H1 (cell line): ENCODE results near the gene SLC17A8. TPM values are rescaled to one million over a fixed set of nuclear protein-coding genes. Genes with fewer than 3 reads are reported as not detected.

Source experiments
- CTCF ChIA-PET: fragments of 300-600 bp; sonication (Branson Sonifier 250); formaldehyde crosslinking; loops from one replicate; lab custom pipeline; 2021; ENCODE audit not compliant: partially characterized antibody; lab: Charles Lee
- POLR2A ChIA-PET: fragments of 300-600 bp; sonication (Branson Sonifier 250); formaldehyde crosslinking; loops from one replicate; lab custom pipeline; 2021; ENCODE audit warnings: inconsistent platforms; ENCODE audit not compliant: partially characterized antibody; lab: Charles Lee
- DNase-seq, 2 experiments: peaks; one replicate each; pipeline versions ENCODE4 v3.0.0 to v3.0.0-alpha.2; 2010 to 2022; ENCODE audit warnings: low spot score in 2 of 2, low read depth in 1 of 2, mixed read lengths in 1 of 2
- FAIRE-seq: peaks from 2 replicates; lab custom pipeline; 2011; peaks lifted over from hg19 to GRCh38; lab: Jason Lieb, UNC
- H2AFZ ChIP-seq: 2 replicates; pipeline ENCODE4 v1.8.1; 2012; ENCODE audit warnings: low read length, inconsistent platforms
- H2AK5ac ChIP-seq: 2 replicates; pipeline ENCODE4 v1.6.1; 2013; ENCODE audit warnings: low read depth, low read length
- H2BK120ac ChIP-seq: replicated peaks from 2 replicates; pipeline ENCODE3; 2013; ENCODE audit warnings: low read depth, low read length, inconsistent platforms
- H2BK12ac ChIP-seq: 2 replicates; pipeline ENCODE4 v1.6.1; 2013; ENCODE audit warnings: low read depth, low read length
- H2BK15ac ChIP-seq: 2 replicates; pipeline ENCODE4 v1.6.1; 2013; ENCODE audit warnings: low read length
- H2BK20ac ChIP-seq: 2 replicates; pipeline ENCODE4 v1.6.1; 2013; ENCODE audit warnings: low read length
- H2BK5ac ChIP-seq: 2 replicates; pipeline ENCODE4 v1.6.1; 2013; ENCODE audit warnings: low read depth, low read length
- H3K14ac ChIP-seq: 2 replicates; pipeline ENCODE4 v1.6.1; 2013; ENCODE audit warnings: inconsistent platforms; ENCODE audit not compliant: insufficient read length
- H3K18ac ChIP-seq: 2 replicates; pipeline ENCODE4 v1.6.1; 2013; ENCODE audit warnings: low read length; ENCODE audit errors: extremely low read depth
- H3K23ac ChIP-seq: 2 replicates; pipeline ENCODE4 v1.6.1; 2013; ENCODE audit warnings: inconsistent platforms; ENCODE audit not compliant: insufficient read length
- H3K23me2 ChIP-seq: 2 replicates; pipeline ENCODE4 v1.6.1; 2013; ENCODE audit warnings: low read depth, low read length
- H3K27ac ChIP-seq: 2 replicates; pipeline ENCODE4 v1.6.1; 2011; ENCODE audit warnings: low read depth, low read length, inconsistent platforms
- H3K27me3 ChIP-seq, 4 experiments: replicated peaks in 1 of 4; 1 replicate in 1 of 4; 2 replicates in 3 of 4; pipeline versions ENCODE4 v1.6.1 to v1.8.1; 2011 to 2013; ENCODE audit warnings: low read length in 3 of 4, mild to moderate bottlenecking in 3 of 4, inconsistent platforms in 2 of 4, mixed read lengths in 2 of 4, moderate library complexity in 1 of 4; ENCODE audit not compliant: control insufficient read depth in 3 of 4, insufficient read depth in 3 of 4; ENCODE audit errors: extremely low read depth in 1 of 4
- H3K36me3 ChIP-seq, 4 experiments: 2 replicates each; pipeline versions ENCODE4 v1.6.1 to v1.8.1; 2011 to 2013; ENCODE audit warnings: mild to moderate bottlenecking in 4 of 4, low read length in 3 of 4, moderate library complexity in 2 of 4, control low read depth in 1 of 4, inconsistent platforms in 1 of 4; ENCODE audit not compliant: insufficient read depth in 4 of 4, control insufficient read depth in 2 of 4
- H3K4ac ChIP-seq: replicated peaks from 2 replicates; pipeline ENCODE3; 2013; ENCODE audit warnings: low read length, low read depth, mixed read lengths, inconsistent platforms; ENCODE audit not compliant: insufficient read length
- H3K4me1 ChIP-seq, 4 experiments: replicated peaks in 1 of 4; 1 replicate in 1 of 4; 2 replicates in 3 of 4; pipeline versions ENCODE4 v1.6.1 to v1.8.1; 2011 to 2013; ENCODE audit warnings: low read length in 3 of 4, inconsistent platforms in 2 of 4, mixed read lengths in 1 of 4; ENCODE audit not compliant: insufficient read depth in 4 of 4, control insufficient read depth in 3 of 4
- H3K4me2 ChIP-seq, 2 experiments: 2 replicates each; pipeline versions ENCODE4 v1.6.1 to v1.8.1; 2011 to 2013; ENCODE audit warnings: low read depth in 2 of 2, low read length in 2 of 2, control low read depth in 1 of 2, inconsistent platforms in 1 of 2, mild to moderate bottlenecking in 1 of 2; ENCODE audit not compliant: insufficient read depth in 1 of 2
- H3K4me3 ChIP-seq, 4 experiments: fragments of 200-600, 300-600 bp in 1 of 4; sonication (generic), shearing (Covaris generic), sonication (Bioruptor Twin) in 1 of 4; 2 replicates each; pipeline versions ENCODE4 v1.5.1 to v1.8.1; 2011 to 2016; ENCODE audit warnings: low read length in 4 of 4, low read depth in 3 of 4, control low read depth in 2 of 4, inconsistent platforms in 2 of 4, mild to moderate bottlenecking in 2 of 4, mixed read lengths in 1 of 4, moderate library complexity in 1 of 4; ENCODE audit not compliant: insufficient read depth in 2 of 4; ENCODE audit errors: extremely low read depth in 1 of 4
- H3K56ac ChIP-seq: replicated peaks from 2 replicates; pipeline ENCODE3; 2013; ENCODE audit warnings: low read depth, mild to moderate bottlenecking, mixed read lengths, low read length, inconsistent platforms; ENCODE audit not compliant: insufficient read length
- H3K79me1 ChIP-seq: 2 replicates; pipeline ENCODE4 v1.6.1; 2013; ENCODE audit warnings: low read depth, low read length, control low read depth
- H3K79me2 ChIP-seq, 2 experiments: 2 replicates each; pipeline versions ENCODE4 v1.6.1 to v1.8.1; 2012 to 2013; ENCODE audit warnings: low read length in 2 of 2, mild to moderate bottlenecking in 2 of 2, inconsistent platforms in 1 of 2; ENCODE audit not compliant: insufficient read depth in 2 of 2, control insufficient read depth in 1 of 2
- H3K9ac ChIP-seq, 4 experiments: replicated peaks in 1 of 4; 1 replicate in 1 of 4; 2 replicates in 3 of 4; pipeline versions ENCODE4 v1.6.1 to v1.8.1; 2011 to 2013; ENCODE audit warnings: low read depth in 3 of 4, low read length in 3 of 4, control low read depth in 2 of 4, mild to moderate bottlenecking in 2 of 4, moderate library complexity in 2 of 4, inconsistent platforms in 1 of 4; ENCODE audit errors: extremely low read depth in 1 of 4
- H3K9me3 ChIP-seq, 2 experiments: 2 replicates each; pipeline versions ENCODE4 v1.6.1 to v1.8.1; 2012 to 2013; ENCODE audit warnings: mild to moderate bottlenecking in 2 of 2, moderate library complexity in 2 of 2, control low read depth in 1 of 2, inconsistent platforms in 1 of 2, low read depth in 1 of 2, low read length in 1 of 2, mixed read lengths in 1 of 2; ENCODE audit not compliant: insufficient read depth in 2 of 2
- H4K20me1 ChIP-seq, 2 experiments: replicated peaks in 1 of 2; 2 replicates each; pipeline versions ENCODE3 to v1.8.1; 2011 to 2013; ENCODE audit warnings: inconsistent platforms in 2 of 2, low read length in 2 of 2, mild to moderate bottlenecking in 1 of 2; ENCODE audit not compliant: insufficient read depth in 2 of 2, control insufficient read depth in 1 of 2
- H4K5ac ChIP-seq: 2 replicates; pipeline ENCODE4 v1.6.1; 2013; ENCODE audit warnings: low read length, low read depth, mixed read lengths, inconsistent platforms; ENCODE audit not compliant: insufficient read length
- H4K8ac ChIP-seq: 2 replicates; pipeline ENCODE4 v1.8.0; 2013; ENCODE audit warnings: mild to moderate bottlenecking, moderate library complexity, low read length, inconsistent platforms; ENCODE audit not compliant: insufficient read depth; ENCODE audit errors: extremely low read depth
- H4K91ac ChIP-seq: replicated peaks from 2 replicates; pipeline ENCODE3; 2013; ENCODE audit warnings: low read length, mixed read lengths, inconsistent platforms; ENCODE audit not compliant: insufficient read length
- GTF2F1 ChIP-seq: IDR thresholded peaks from 2 replicates; pipeline ENCODE4 v1.6.1; 2012; ENCODE audit warnings: low read depth, low read length, improper control_type of control experiment, borderline replicate concordance
- RXRA ChIP-seq: IDR thresholded peaks from 2 replicates; pipeline ENCODE4 v1.6.1; 2011; ENCODE audit warnings: low read depth, mild to moderate bottlenecking, low read length, moderate library complexity; ENCODE audit not compliant: insufficient read depth
- SP2 ChIP-seq: IDR thresholded peaks from 2 replicates; pipeline ENCODE4 v1.6.1; 2012; ENCODE audit warnings: mild to moderate bottlenecking, low read length, inconsistent platforms
- TCF12 ChIP-seq: IDR thresholded peaks from 2 replicates; pipeline ENCODE4 v1.6.1; 2011; ENCODE audit warnings: low read depth, mild to moderate bottlenecking, low read length
- YY1 ChIP-seq: IDR thresholded peaks from 2 replicates; pipeline ENCODE4 v1.6.1; 2011; ENCODE audit warnings: low read depth, mild to moderate bottlenecking, low read length
- WGBS, 2 experiments: shearing (Covaris generic) in 1 of 2; methylation state at CpG; one replicate each; pipeline versions ENCODE4 v1.1.6 to v1.1.7; 2013 to 2015; ENCODE audit warnings: low lambda C conversion rate in 2 of 2, mixed read lengths in 2 of 2, inconsistent platforms in 1 of 2, low coverage in 1 of 2, missing lambda C conversion rate in 1 of 2; ENCODE audit not compliant: insufficient replicate concordance in 2 of 2, insufficient coverage in 1 of 2, insufficient read length in 1 of 2; ENCODE audit errors: extremely low coverage in 1 of 2, missing lambda C conversion rate in 1 of 2; 5-methylcytosine and 5-hydroxymethylcytosine counted together
- polyA plus RNA-seq, 7 experiments: library from polyadenylated mRNA; depleted of rRNA in 3 of 7; stranded (reverse) in 5 of 7; unstranded in 2 of 7; fragments of >200 nt in 5 of 7; fragments of 200-250 nt in 2 of 7; gene quantifications; 1 replicate in 5 of 7; 2 replicates in 1 of 7; 4 replicates in 1 of 7; pipeline versions ENCODE4 v1.2.1 to v1.2.3, GENCODE V29; 2011 to 2013; ENCODE audit warnings: missing spikeins in 2 of 7, mixed read lengths in 2 of 7
- total RNA-seq: library from RNA; stranded (reverse); fragmentation: NEBNext Ultra II Directional; extraction: Animal tissue kit (Norgen Biotek cat#: 25700); gene quantifications from 2 replicates; pipeline ENCODE4 v1.2.1, GENCODE V29; 2021

Gene SLC17A8
- total and polyA plus RNA-seq, 2 of the 8 experiments (the other 6 are each of a cell fraction or from before 2014, with no cell fraction given) = 0.14 to 0.30 TPM

DNA sequence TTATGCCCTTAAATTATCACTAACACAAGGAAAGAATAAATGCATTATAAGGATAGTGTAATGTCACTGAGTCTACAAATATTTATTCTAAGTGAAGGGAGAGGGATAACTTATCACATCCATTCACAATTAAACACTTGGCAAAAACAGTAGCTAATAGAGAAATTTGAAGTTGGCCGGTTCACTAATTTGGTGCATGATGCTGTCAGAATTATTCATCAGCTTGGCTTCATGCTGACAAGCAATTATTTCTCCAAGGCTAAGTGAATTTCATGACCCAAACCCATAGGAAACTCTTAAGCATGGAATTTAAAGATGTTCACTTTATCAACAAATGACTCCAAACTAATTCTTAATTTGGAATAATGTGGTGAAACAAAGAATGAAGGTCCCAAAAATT lies 91.8 kb downstream of the SLC17A8 start:
- Histone ChIP-seq H3K36me3 (no peaks in the 10 kb centered on the region), H3K56ac (no peak overlapping the region), H3K4ac (no peak overlapping the region), H3K23me2 (no peaks in the 10 kb centered on the region), H4K91ac (no peak overlapping the region), H2BK12ac (no peak overlapping the region), H2BK20ac (no peak overlapping the region), H2AK5ac (no peak overlapping the region), H3K27me3 (no peaks in the 10 kb centered on the region), H2BK5ac (no peak overlapping the region), H3K4me1 (peaks cover 0 to 6% (median 0%) of the 10 kb centered on the region in 4 experiments; a peak in 2 of 7 replicates), H2BK15ac (no peak overlapping the region), H3K9me3 (no peaks in the 10 kb centered on the region), H3K4me2 (no peak overlapping the region), H2BK120ac (no peak overlapping the region), H3K14ac (no peak overlapping the region), H3K27ac (no peak overlapping the region), H4K8ac (no peak overlapping the region), H3K18ac (no peak overlapping the region), H3K4me3 (no peak overlapping the region), H2AFZ (no peak overlapping the region), H4K5ac (no peak overlapping the region), H3K79me1 (no peaks in the 10 kb centered on the region), H3K79me2 (no peaks in the 10 kb centered on the region), H4K20me1 (no peaks in the 10 kb centered on the region), H3K23ac (no peak overlapping the region), H3K9ac (no peak overlapping the region)
- POLR2A ChIA-PET = no interaction called here
- FAIRE-seq = no peak
- 86% methylated on average over 1 of the region's 1 CpG; no CpG with 5 or more reads in 1 of the 2 experiments for WGBS, 2 experiments
- DNase-seq = no peak
- CTCF ChIA-PET = interaction anchor here (0.7 kb wide), 1 partner anchor 44 kb away, joined by 3 read pairs; no protein-coding TSS in a partner anchor
- TF ChIP-seq RXRA = no peak
- no peak for TF ChIP-seq SP2
- no peak for TF ChIP-seq GTF2F1
- TF ChIP-seq YY1 = no peak
- TF ChIP-seq TCF12 = no peak
